Endothelial cell of umbilical vein (primary cell): Measurements from ENCODE around the gene TEX35. TPM values are rescaled to one million over a fixed set of nuclear protein-coding genes. Genes with fewer than 3 reads are reported as not detected.

ENCODE experiments used
- BruUV-seq: library from RNA; stranded (reverse); fragments of 400-500 nt; replicated peaks from 2 replicates; lab custom pipeline; 2021; lab: Mats Ljungman, UMichigan
- CTCF ChIA-PET: fragments of 300-600, 350-600 bp; sonication (Branson Sonifier 250); formaldehyde crosslinking; loops from one replicate; lab custom pipeline; 2021; ENCODE audit warnings: antibody characterized with exemption, inconsistent platforms; lab: Charles Lee
- POLR2A ChIA-PET: fragments of 300-600, 350-600 bp; sonication (Branson Sonifier 250); formaldehyde crosslinking; loops from one replicate; lab custom pipeline; 2021; ENCODE audit warnings: antibody characterized with exemption, inconsistent platforms; lab: Charles Lee
- DNase-seq: peaks from one replicate; pipeline ENCODE4 v3.0.0-alpha.2; 2011; ENCODE audit warnings: low read depth, low spot score
- FAIRE-seq: peaks from 2 replicates; lab custom pipeline; 2011; peaks lifted over from hg19 to GRCh38; lab: Jason Lieb, UNC
- H2AFZ ChIP-seq: 2 replicates; pipeline ENCODE4 v1.6.0; 2012; ENCODE audit warnings: low read depth, low read length, control low read depth, inconsistent platforms
- H3K27ac ChIP-seq: 2 replicates; pipeline ENCODE4 v1.5.1; 2011; ENCODE audit warnings: low read depth, mild to moderate bottlenecking, control low read depth, low read length, moderate library complexity; ENCODE audit not compliant: insufficient read depth
- H3K27me3 ChIP-seq, 2 experiments: 2 replicates each; pipeline versions ENCODE4 v1.6.0 to v1.6.1; 2011; ENCODE audit warnings: low read length in 2 of 2, mixed read lengths in 1 of 2; ENCODE audit not compliant: control insufficient read depth in 2 of 2, insufficient read depth in 2 of 2
- H3K36me3 ChIP-seq, 2 experiments: 2 replicates in 1 of 2; 3 replicates in 1 of 2; pipeline ENCODE4 v1.5.1; 2011; ENCODE audit warnings: low read length in 2 of 2, mild to moderate bottlenecking in 1 of 2, moderate library complexity in 1 of 2; ENCODE audit not compliant: control insufficient read depth in 2 of 2, insufficient read depth in 2 of 2; ENCODE audit errors: extremely low read depth in 1 of 2
- H3K4me1 ChIP-seq: 3 replicates; pipeline ENCODE4 v1.5.1; 2011; ENCODE audit warnings: mild to moderate bottlenecking, low read length; ENCODE audit not compliant: control insufficient read depth, insufficient read depth; ENCODE audit errors: extremely low read depth
- H3K4me2 ChIP-seq: 2 replicates; pipeline ENCODE4 v1.6.1; 2011; ENCODE audit warnings: low read length, control low read depth, mixed read lengths; ENCODE audit not compliant: insufficient read depth
- H3K4me3 ChIP-seq, 3 experiments: fragments of 200-600 bp in 1 of 3; sonication (generic), shearing (Covaris generic) in 1 of 3; replicated peaks in 1 of 3; 2 replicates each; pipeline ENCODE4 v1.5.1; 2011 to 2016; ENCODE audit warnings: control low read depth in 3 of 3, low read length in 3 of 3, mild to moderate bottlenecking in 2 of 3, inconsistent platforms in 1 of 3, low read depth in 1 of 3, moderate library complexity in 1 of 3; ENCODE audit not compliant: insufficient read depth in 1 of 3
- H3K79me2 ChIP-seq: 2 replicates; pipeline ENCODE4 v1.6.0; 2012; ENCODE audit warnings: low read length, inconsistent platforms; ENCODE audit not compliant: control insufficient read depth, insufficient read depth
- H3K9ac ChIP-seq: replicated peaks from 2 replicates; pipeline ENCODE3; 2011; ENCODE audit warnings: low read length, control low read depth; ENCODE audit not compliant: insufficient read depth; ENCODE audit errors: extremely low read depth
- H3K9me1 ChIP-seq: replicated peaks from 3 replicates; pipeline ENCODE4 v1.6.0; 2011; ENCODE audit warnings: mild to moderate bottlenecking, low read length; ENCODE audit not compliant: control insufficient read depth, insufficient read depth; ENCODE audit errors: extremely low read depth
- H3K9me3 ChIP-seq: replicated peaks from 2 replicates; pipeline ENCODE4 v1.5.1; 2012; ENCODE audit warnings: low read length, inconsistent platforms; ENCODE audit not compliant: control insufficient read depth, insufficient read depth
- H4K20me1 ChIP-seq: replicated peaks from 2 replicates; pipeline ENCODE3; 2011; ENCODE audit warnings: mild to moderate bottlenecking, low read length; ENCODE audit not compliant: control insufficient read depth, insufficient read depth; ENCODE audit errors: extremely low read depth
- CTCF ChIP-seq, 2 donors: IDR thresholded peaks; 1 replicate in 1 of 2; 2 replicates in 1 of 2; pipeline ENCODE4 v1.5.1; 2011; ENCODE audit warnings: low read length in 2 of 2, mild to moderate bottlenecking in 2 of 2, moderate library complexity in 2 of 2, control low read depth in 1 of 2, inconsistent platforms in 1 of 2, low read depth in 1 of 2; ENCODE audit not compliant: insufficient read depth in 1 of 2; ENCODE audit errors: extremely low read depth in 1 of 2
- EZH2 ChIP-seq: IDR thresholded peaks from 2 replicates; pipeline ENCODE4 v1.6.1; 2012; ENCODE audit warnings: borderline replicate concordance, low read depth, mild to moderate bottlenecking, moderate library complexity, low read length, inconsistent platforms; ENCODE audit not compliant: severe bottlenecking
- FOS ChIP-seq: IDR thresholded peaks from 2 replicates; pipeline ENCODE4 v1.6.1; 2011; ENCODE audit warnings: mild to moderate bottlenecking, low read length, moderate library complexity, borderline replicate concordance; ENCODE audit not compliant: insufficient read depth
- GATA2 ChIP-seq: IDR thresholded peaks from 2 replicates; pipeline ENCODE4 v1.7.0; 2011; ENCODE audit warnings: low read depth, mild to moderate bottlenecking, moderate library complexity, mixed read lengths, low read length; ENCODE audit not compliant: insufficient read length, insufficient read depth
- JUN ChIP-seq: IDR thresholded peaks from 2 replicates; pipeline ENCODE4 v1.6.1; 2011; ENCODE audit warnings: borderline replicate concordance, low read depth; ENCODE audit not compliant: insufficient read length, insufficient read depth
- MYC ChIP-seq: IDR thresholded peaks from one replicate; pipeline ENCODE4 v1.6.1; 2011; ENCODE audit warnings: mild to moderate bottlenecking, low read depth, low read length
- POLR2A ChIP-seq: IDR thresholded peaks from 2 replicates; pipeline ENCODE4 v1.6.1; 2012; ENCODE audit warnings: low read depth, mild to moderate bottlenecking, control low read depth, low read length
- POLR2AphosphoS5 ChIP-seq: IDR thresholded peaks from 2 replicates; pipeline ENCODE4 v1.6.1; 2012; ENCODE audit warnings: low read depth, mild to moderate bottlenecking, control low read depth, low read length, moderate library complexity; ENCODE audit not compliant: insufficient read depth
- dilution Hi-C: fragments of 300-500 bp; cut with MboI; formaldehyde crosslinking; loops from one replicate; pipeline ENCODE4 v1.15.0; 2019; ENCODE audit warnings: low sequenced_read_pairs; ENCODE audit not compliant: extremely low pct_ligation_motif_present
- intact Hi-C: fragments of 100-400 bp; cut with micrococcal nuclease; formaldehyde crosslinking; loops from one replicate; pipeline ENCODE4 v1.10.0; 2022
- polyA plus RNA-seq, 4 experiments: library from polyadenylated mRNA; depleted of rRNA in 3 of 4; stranded (reverse) in 3 of 4; unstranded in 1 of 4; fragments of >200 nt; gene quantifications; 2 replicates each; pipeline versions ENCODE4 v1.2.1 to v1.2.3, GENCODE V29; 2011 to 2012; ENCODE audit warnings: missing spikeins in 1 of 4
- total RNA-seq: library from RNA; stranded (reverse); gene quantifications from 2 replicates; pipeline ENCODE4 v1.2.3, GENCODE V29; 2021
- TF ChIP-seq, protein P1 (sequence below): IDR thresholded peaks from 2 replicates; pipeline ENCODE4 v1.6.1; 2011; ENCODE audit not compliant: insufficient read depth, insufficient read length

TEX35 gene
- total and polyA plus RNA-seq, 2 donors (not counting 3 experiments of a cell fraction or from before 2014, with no cell fraction given) = not detected

DNA sequence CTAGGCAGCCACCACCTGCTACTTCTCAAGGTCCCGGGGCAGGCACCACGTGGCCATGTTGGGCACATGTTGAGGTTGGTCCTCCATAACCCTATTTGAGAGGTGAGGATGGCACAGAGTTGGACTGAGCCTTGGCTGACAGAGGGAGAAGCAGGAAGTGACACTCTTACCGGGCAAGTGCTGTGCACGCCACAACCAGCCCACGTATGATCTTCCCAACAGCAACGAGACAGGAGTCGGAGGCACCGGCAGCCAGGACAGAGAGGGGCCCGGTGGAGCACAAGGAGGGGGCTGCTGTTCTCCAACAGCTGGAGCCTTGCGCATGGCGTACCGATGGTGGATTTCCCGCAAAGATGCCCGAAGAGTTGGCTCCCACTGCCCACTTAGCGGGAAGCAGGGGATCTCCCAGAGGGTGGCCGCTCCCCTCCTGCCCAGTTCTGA lies 19.6 kb upstream of the TEX35 start:
- Histone ChIP-seq H3K9me3 (no peaks in the 10 kb centered on the region), H4K20me1 (no peaks in the 10 kb centered on the region), H2AFZ (no peak overlapping the region), H3K9ac (no peak overlapping the region), H3K4me2 (no peak overlapping the region), H3K9me1 (no peaks in the 10 kb centered on the region), H3K4me1 (no peaks in the 10 kb centered on the region), H3K27me3 (no peaks in the 10 kb centered on the region), H3K4me3 (no peak overlapping the region), H3K79me2 (no peaks in the 10 kb centered on the region), H3K27ac (no peak overlapping the region), H3K36me3 (no peaks in the 10 kb centered on the region)
- ChIA-PET CTCF (interaction anchor here (0.9 to 3.8 kb wide), 4 partner anchors 8 to 194 kb away, joined by 3 to 21 read pairs (median 4); no protein-coding TSS in a partner anchor), POLR2A (no interaction called here)
- dilution Hi-C loops (no loop called here), intact Hi-C loops (no loop called here)
- no peak for FAIRE-seq
- BruUV-seq = no TSS peak
- no peak for DNase-seq
- TF ChIP-seq GATA2 (no peak), EZH2 (no peak), FOS (no peak), POLR2A (no peak), MYC (no peak), CTCF (IDR thresholded peaks at IDR 0.05; ENCODE audit: extremely low read depth in 1 of 2, insufficient read depth in 1 of 2, low read depth in 1 of 2, low read length in 2 of 2) (no peak), POLR2AphosphoS5 (no peak), JUN (no peak)
- TF ChIP-seq, protein P1, sequence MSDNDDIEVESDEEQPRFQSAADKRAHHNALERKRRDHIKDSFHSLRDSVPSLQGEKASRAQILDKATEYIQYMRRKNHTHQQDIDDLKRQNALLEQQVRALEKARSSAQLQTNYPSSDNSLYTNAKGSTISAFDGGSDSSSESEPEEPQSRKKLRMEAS = no peak
